H9 (cell line): ENCODE data around the gene ZP1. TPM values are rescaled to one million over a fixed set of nuclear protein-coding genes. Genes with fewer than 3 reads are reported as not detected.

Experiments used
- DNase-seq: peaks from one replicate; pipeline ENCODE4 v3.0.0-alpha.2; 2017
- H2AFZ ChIP-seq: one replicate; pipeline ENCODE4 v1.6.1; 2013; ENCODE audit warnings: mild to moderate bottlenecking, low read length, control low read depth, moderate library complexity
- H2AK5ac ChIP-seq: 2 replicates; pipeline ENCODE4 v1.6.1; 2013; ENCODE audit warnings: low read length, control low read depth, mixed read lengths; ENCODE audit not compliant: insufficient read length
- H2BK120ac ChIP-seq: one replicate; pipeline ENCODE4 v1.6.1; 2013; ENCODE audit warnings: low read depth, mild to moderate bottlenecking, low read length, control low read depth, inconsistent platforms; ENCODE audit not compliant: poor library complexity, severe bottlenecking
- H2BK12ac ChIP-seq: 2 replicates; pipeline ENCODE4 v1.6.1; 2013; ENCODE audit warnings: low read length, control low read depth, mixed read lengths, low read depth; ENCODE audit not compliant: insufficient read length
- H2BK15ac ChIP-seq: 2 replicates; pipeline ENCODE4 v1.6.1; 2013; ENCODE audit warnings: low read depth, low read length, control low read depth
- H2BK20ac ChIP-seq: one replicate; pipeline ENCODE4 v1.6.1; 2013; ENCODE audit warnings: low read depth, mild to moderate bottlenecking, low read length, control low read depth, inconsistent platforms; ENCODE audit not compliant: poor library complexity, severe bottlenecking
- H2BK5ac ChIP-seq: 2 replicates; pipeline ENCODE4 v1.6.1; 2013; ENCODE audit warnings: low read length, control low read depth, mixed read lengths; ENCODE audit not compliant: insufficient read length
- H3K14ac ChIP-seq: 2 replicates; pipeline ENCODE4 v1.6.1; 2013; ENCODE audit warnings: low read length, control low read depth; ENCODE audit not compliant: insufficient read depth
- H3K18ac ChIP-seq: 2 replicates; pipeline ENCODE4 v1.6.1; 2013; ENCODE audit warnings: low read depth, mild to moderate bottlenecking, mixed read lengths, low read length, control low read depth; ENCODE audit not compliant: insufficient read length
- H3K23ac ChIP-seq: 2 replicates; pipeline ENCODE4 v1.6.1; 2013; ENCODE audit warnings: low read length, control low read depth, mixed read lengths, low read depth; ENCODE audit not compliant: insufficient read length
- H3K23me2 ChIP-seq: 2 replicates; pipeline ENCODE4 v1.6.1; 2013; ENCODE audit warnings: low read depth, mild to moderate bottlenecking, mixed read lengths, low read length, control low read depth; ENCODE audit not compliant: insufficient read length, poor library complexity, severe bottlenecking
- H3K27ac ChIP-seq: 2 replicates; pipeline ENCODE4 v1.5.1; 2013; ENCODE audit warnings: low read length, control low read depth, mixed read lengths, low read depth; ENCODE audit not compliant: insufficient read length
- H3K27me3 ChIP-seq: 2 replicates; pipeline ENCODE4 v1.6.1; 2013; ENCODE audit warnings: low read length, control low read depth, inconsistent platforms; ENCODE audit not compliant: insufficient read depth
- H3K4ac ChIP-seq: 2 replicates; pipeline ENCODE4 v1.6.1; 2013; ENCODE audit warnings: low read depth, mild to moderate bottlenecking, control low read depth, inconsistent platforms, low read length, moderate library complexity
- H3K4me1 ChIP-seq: 2 replicates; pipeline ENCODE4 v1.6.1; 2013; ENCODE audit warnings: low read length, control low read depth, inconsistent platforms; ENCODE audit not compliant: insufficient read depth
- H3K4me2 ChIP-seq: 2 replicates; pipeline ENCODE4 v1.6.1; 2013; ENCODE audit warnings: low read length, control low read depth, mixed read lengths; ENCODE audit not compliant: insufficient read length, insufficient read depth
- H3K56ac ChIP-seq: 2 replicates; pipeline ENCODE4 v1.6.1; 2013; ENCODE audit warnings: low read depth, mild to moderate bottlenecking, mixed read lengths, low read length, control low read depth; ENCODE audit not compliant: insufficient read length
- H3K79me1 ChIP-seq: 2 replicates; pipeline ENCODE4 v1.6.1; 2013; ENCODE audit warnings: low read depth, mild to moderate bottlenecking, moderate library complexity, low read length, control low read depth, inconsistent platforms; ENCODE audit not compliant: insufficient read depth, poor library complexity, severe bottlenecking
- H3K79me2 ChIP-seq: 2 replicates; pipeline ENCODE4 v1.6.1; 2013; ENCODE audit warnings: low read length, control low read depth, inconsistent platforms; ENCODE audit not compliant: insufficient read depth
- H3K9ac ChIP-seq: 2 replicates; pipeline ENCODE4 v1.6.1; 2013; ENCODE audit warnings: low read length, control low read depth, mixed read lengths; ENCODE audit not compliant: insufficient read length; ENCODE audit errors: extremely low read depth
- H3K9me3 ChIP-seq: one replicate; pipeline ENCODE4 v1.6.1; 2013; ENCODE audit warnings: low read depth, low read length, inconsistent platforms; ENCODE audit not compliant: control insufficient read depth
- H3T11ph ChIP-seq: one replicate; pipeline ENCODE4 v1.6.1; 2013; ENCODE audit warnings: mild to moderate bottlenecking, low read length, control low read depth, inconsistent platforms
- H4K20me1 ChIP-seq: one replicate; pipeline ENCODE4 v1.6.1; 2013; ENCODE audit not compliant: control insufficient read depth, insufficient read length, insufficient read depth
- H4K5ac ChIP-seq: 2 replicates; pipeline ENCODE4 v1.6.1; 2013; ENCODE audit warnings: low read depth, mild to moderate bottlenecking, mixed read lengths, low read length, control low read depth; ENCODE audit not compliant: insufficient read length
- H4K8ac ChIP-seq: replicated peaks from 2 replicates; pipeline ENCODE4 v1.6.1; 2013; ENCODE audit warnings: low read length, control low read depth, mixed read lengths, low read depth; ENCODE audit not compliant: insufficient read length
- H4K91ac ChIP-seq: 2 replicates; pipeline ENCODE4 v1.6.1; 2013; ENCODE audit warnings: low read depth, mild to moderate bottlenecking, moderate library complexity, mixed read lengths, low read length, control low read depth; ENCODE audit not compliant: insufficient read length
- H3K27ac Mint-ChIP-seq, 3 experiments: 2 replicates in 2 of 3; 3 replicates in 1 of 3; pipeline ENCODE4 v1.8.0; 2020 to 2021; ENCODE audit warnings: mixed read lengths in 3 of 3, mild to moderate bottlenecking in 1 of 3, moderate library complexity in 1 of 3
- H3K27me3 Mint-ChIP-seq: 2 replicates; pipeline ENCODE4 v1.8.0; 2021; ENCODE audit warnings: low read depth, mild to moderate bottlenecking, moderate library complexity, mixed read lengths
- H3K36me3 Mint-ChIP-seq, 3 experiments: 2 replicates in 2 of 3; 3 replicates in 1 of 3; pipeline ENCODE4 v1.8.0; 2020 to 2021; ENCODE audit warnings: low read depth in 3 of 3, mixed read lengths in 3 of 3; ENCODE audit not compliant: insufficient read depth in 1 of 3
- H3K4me1 Mint-ChIP-seq, 2 experiments: 2 replicates each; pipeline ENCODE4 v1.8.0; 2020; ENCODE audit warnings: mixed read lengths in 2 of 2
- H3K4me3 Mint-ChIP-seq, 2 experiments: 2 replicates in 1 of 2; 3 replicates in 1 of 2; pipeline ENCODE4 v1.8.0; 2020 to 2021; ENCODE audit warnings: mild to moderate bottlenecking in 2 of 2, mixed read lengths in 2 of 2, moderate library complexity in 1 of 2
- H3K9me3 Mint-ChIP-seq, 2 experiments: 2 replicates in 1 of 2; 3 replicates in 1 of 2; pipeline ENCODE4 v1.8.0; 2020; ENCODE audit warnings: mild to moderate bottlenecking in 2 of 2, mixed read lengths in 2 of 2, moderate library complexity in 1 of 2
- CTCF ChIP-seq: fragments of 200-600 bp; sonication (generic); conservative IDR thresholded peaks from 3 replicates; pipeline ENCODE4 v1.8.0; 2021; ENCODE audit warnings: antibody characterized with exemption, mild to moderate bottlenecking
- WGBS: extraction: QIAGEN DNeasy Blood & Tissue Kit; methylation state at CpG from one replicate; pipeline ENCODE4 v1.1.7; 2013; ENCODE audit warnings: missing lambda C conversion rate, low lambda C conversion rate, mixed read lengths; ENCODE audit not compliant: insufficient read length; ENCODE audit errors: extremely low coverage; 5-methylcytosine and 5-hydroxymethylcytosine counted together
- total RNA-seq: library from RNA; stranded (reverse); gene quantifications from 2 replicates; pipeline ENCODE4 v1.2.1, GENCODE V29; 2021

ZP1 gene
- total RNA-seq, 1 experiment from 2014 or later, result not detected

- no peak overlapping the region for H3K27ac Mint-ChIP-seq
- H4K8ac ChIP-seq, result no peak overlapping the region
- H2BK12ac ChIP-seq, result no peak overlapping the region
- H3K79me2 ChIP-seq, result no peaks in the 10 kb centered on the region
- H3K79me1 ChIP-seq, result no peaks in the 10 kb centered on the region
- H3K9me3 Mint-ChIP-seq, result no peaks in the 10 kb centered on the region; a peak in 1 of 5 replicates
- no peak overlapping the region for H3K4me3 Mint-ChIP-seq
- DNase-seq, result no peak
- H2BK5ac ChIP-seq, result no peak overlapping the region
- no peak overlapping the region for H3T11ph ChIP-seq
- no peak overlapping the region for H3K9ac ChIP-seq
- TF ChIP-seq CTCF, result no peak
- no peaks in the 10 kb centered on the region for H3K27me3 ChIP-seq
- H2BK120ac ChIP-seq, result no peak overlapping the region
- H4K5ac ChIP-seq, result no peak overlapping the region
- no CpG with 5 or more reads among the region's 5 CpGs for WGBS
- H3K18ac ChIP-seq, result no peak overlapping the region
- H3K4ac ChIP-seq, result no peak overlapping the region
- no peak overlapping the region for H3K4me2 ChIP-seq
- H3K23me2 ChIP-seq, result no peaks in the 10 kb centered on the region
- peaks cover 0 to 16% (median 2%) of the 10 kb centered on the region in 3 experiments; a peak in 3 of 7 replicates for H3K36me3 Mint-ChIP-seq
- peaks cover 2% of the 10 kb centered on the region for H4K20me1 ChIP-seq
- no peak overlapping the region for H2BK15ac ChIP-seq
- H3K4me1 Mint-ChIP-seq, result no peaks in the 10 kb centered on the region
- no peak overlapping the region for H3K56ac ChIP-seq
- no peak overlapping the region for H3K27ac ChIP-seq
- H3K14ac ChIP-seq, result no peak overlapping the region
- no peaks in the 10 kb centered on the region for H3K4me1 ChIP-seq
- no peaks in the 10 kb centered on the region for H3K27me3 Mint-ChIP-seq
- no peak overlapping the region for H3K23ac ChIP-seq
- no peak overlapping the region for H2BK20ac ChIP-seq
- H3K9me3 ChIP-seq, result no peaks in the 10 kb centered on the region
- H2AFZ ChIP-seq, result no peak overlapping the region
- H2AK5ac ChIP-seq, result no peak overlapping the region
- H4K91ac ChIP-seq, result no peak overlapping the region
Measured at GRCh38 chr11:60879971-60880588, 12.7 kb downstream of the ZP1 start.
